D341Med (cell line): ENCODE measurements around the gene OR6Q1.

Experiments used
- DNase-seq: peaks from one replicate; pipeline ENCODE4 v3.0.0; 2012; ENCODE audit warnings: low spot score

The OR6Q1 gene

GRCh38 chr11:58058276-58059006 lies 27.7 kb downstream of the OR6Q1 start:
- no peak for DNase-seq

GRCh38 chr11:58059007-58059350 lies 28.2 kb downstream of the OR6Q1 start:
- no peak for DNase-seq

DNA sequence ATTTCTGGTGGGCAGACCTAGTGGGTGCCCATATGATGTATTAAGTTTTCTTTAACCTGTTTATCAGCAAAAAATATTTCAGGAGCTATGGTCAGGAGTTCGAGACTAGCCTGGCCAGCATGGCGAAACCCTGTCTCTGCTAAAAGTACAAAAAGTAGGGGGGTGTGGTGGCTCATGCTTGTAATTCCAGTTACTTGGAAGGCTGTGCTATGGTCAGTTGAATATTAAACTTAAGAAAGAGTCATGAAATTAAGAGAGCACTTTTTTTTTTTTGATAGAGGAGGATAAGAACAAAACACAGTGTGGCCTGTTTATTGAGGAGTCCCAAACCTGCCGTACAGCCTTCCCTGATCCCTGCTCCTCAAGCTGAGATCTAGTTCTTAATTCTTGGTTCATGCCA lies 29.8 kb downstream of the OR6Q1 start:
- no peak for DNase-seq

DNA sequence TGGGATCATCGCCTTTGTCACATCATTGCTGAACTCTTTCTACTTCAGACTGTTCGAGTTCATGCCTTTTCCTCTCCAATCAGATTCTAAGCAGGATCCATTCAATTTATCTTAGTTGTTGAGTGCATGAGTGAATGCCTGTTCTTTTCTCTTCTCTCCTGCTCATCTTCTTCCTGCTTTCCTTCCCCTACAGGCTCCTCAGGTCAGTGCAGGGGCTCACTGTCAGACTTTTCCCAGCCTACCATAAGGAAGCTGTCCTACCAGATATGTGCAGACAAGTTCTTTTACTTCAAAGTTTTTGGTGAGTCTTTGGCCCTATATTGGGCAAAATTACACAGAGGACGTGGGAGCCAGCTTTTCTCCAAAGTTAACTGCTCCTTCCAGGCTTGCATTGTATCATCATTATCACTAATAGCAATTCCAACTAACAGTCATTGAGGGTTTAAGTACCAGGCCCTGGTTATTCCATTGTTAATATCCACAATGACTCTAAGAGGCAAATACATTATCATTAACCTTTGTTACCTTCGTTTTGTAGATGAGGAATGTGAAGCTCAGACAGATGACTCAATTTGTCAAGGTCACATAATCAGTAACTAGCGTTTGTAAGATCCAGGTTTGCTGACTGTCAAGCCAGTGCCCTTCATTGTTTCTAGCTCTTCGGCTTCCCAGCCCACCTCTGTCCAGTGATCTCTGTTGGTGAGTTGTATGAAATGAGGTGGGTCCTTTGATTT lies 30.4 kb downstream of the OR6Q1 start:
- no peak for DNase-seq

GRCh38 chr11:58061813-58062212 lies 31.1 kb downstream of the OR6Q1 start:
- DNase-seq: no peak

GRCh38 chr11:58067685-58068084 lies 36.9 kb downstream of the OR6Q1 start:
- DNase-seq: no peak

GRCh38 chr11:58068655-58069054 lies 37.9 kb downstream of the OR6Q1 start:
- DNase-seq: no peak

DNA sequence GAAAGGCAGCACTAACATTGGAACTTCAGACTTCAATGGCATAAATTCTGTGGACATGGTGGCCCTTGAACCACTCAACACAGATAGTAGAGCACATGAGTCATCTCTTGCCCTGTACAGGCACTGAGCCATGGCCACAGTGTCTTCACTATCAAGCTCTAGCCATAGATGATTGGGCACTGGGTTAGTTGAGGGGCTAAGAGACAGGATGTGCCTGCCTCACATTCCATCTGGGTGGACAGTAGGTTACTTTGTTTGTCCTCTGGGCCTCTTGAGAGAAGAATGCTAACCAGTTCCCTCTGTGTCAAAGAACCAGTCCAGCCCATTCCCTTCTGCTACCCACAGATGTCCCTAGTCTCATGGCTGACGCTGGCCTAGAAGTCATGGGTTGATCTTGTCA lies 39.8 kb downstream of the OR6Q1 start:
- DNase-seq: no peak

DNA sequence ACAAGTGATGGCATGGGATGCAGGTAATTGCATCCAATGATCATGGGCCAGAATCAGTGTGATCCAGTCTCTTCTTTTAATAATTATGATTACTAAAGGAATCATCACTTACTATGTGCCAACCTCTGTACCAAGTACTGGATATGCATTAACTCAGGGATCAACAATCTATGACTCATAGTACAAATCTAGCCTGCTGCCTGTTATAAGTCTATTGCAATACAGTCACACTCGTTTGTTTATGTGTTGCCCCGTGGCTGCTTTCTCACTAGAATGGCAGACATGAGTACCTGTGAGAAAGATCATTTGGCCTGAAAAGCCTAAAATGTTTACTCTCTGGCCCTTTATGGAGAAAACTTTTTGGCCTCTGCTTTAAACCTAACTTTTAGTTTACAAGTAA lies 45.0 kb downstream of the OR6Q1 start:
- DNase-seq: no peak
